GM19351 (cell line): ENCODE data around the gene CD9.
"Not testable (repeated sequence)": the region's sequence is repeated elsewhere in the genome, so short reads cannot be mapped to it uniquely, and the experiment has no call there.

Experiments used
- ATAC-seq: cut with Tn5 transposase; IDR thresholded peaks from one replicate; pipeline ENCODE4 v1.9.1; 2021; ENCODE audit warnings: mild to moderate bottlenecking, moderate library complexity; ENCODE audit not compliant: unreplicated experiment

The CD9 gene

GRCh38 chr12:6178981-6179761 lies 21.0 kb upstream of the CD9 start:
- no peak for ATAC-seq

- ATAC-seq, result no peak
Measured at GRCh38 chr12:6180268-6181051, 19.7 kb upstream of the CD9 start.

- ATAC-seq, result no peak
Measured at GRCh38 chr12:6181166-6181565, 19.0 kb upstream of the CD9 start.

- no peak for ATAC-seq
Measured at GRCh38 chr12:6181583-6182278, 18.5 kb upstream of the CD9 start.

GRCh38 chr12:6182279-6182898 lies 17.8 kb upstream of the CD9 start:
- ATAC-seq, result no peak

GRCh38 chr12:6183689-6184428 lies 16.3 kb upstream of the CD9 start:
- ATAC-seq, result no peak

GRCh38 chr12:6185961-6186827 lies 14.0 kb upstream of the CD9 start:
- ATAC-seq, result no peak

GRCh38 chr12:6187948-6188793 lies 12.0 kb upstream of the CD9 start:
- ATAC-seq, result no peak

- ATAC-seq, result no peak
Measured at GRCh38 chr12:6189028-6189427, 11.2 kb upstream of the CD9 start.

GRCh38 chr12:6189952-6190598 lies 10.1 kb upstream of the CD9 start:
- not testable (repeated sequence) for ATAC-seq

- not testable (repeated sequence) for ATAC-seq
Measured at GRCh38 chr12:6190767-6191530, 9.3 kb upstream of the CD9 start.

GRCh38 chr12:6192604-6193380 lies 7.4 kb upstream of the CD9 start:
- ATAC-seq, result no peak

GRCh38 chr12:6193853-6194815 lies 6.1 kb upstream of the CD9 start:
- no peak for ATAC-seq

- ATAC-seq, result no peak
Measured at GRCh38 chr12:6195665-6196535, 4.3 kb upstream of the CD9 start.

- no peak for ATAC-seq
Measured at GRCh38 chr12:6198051-6198450, 2.1 kb upstream of the CD9 start.
